Hematopoietic multipotent progenitor cell treated with erythropoietin and hydrocortisone succinate and interleukin-3 and kit ligand, for 4 days (in vitro differentiated cells): Measurements from ENCODE around the gene LKAAEAR1.

Source experiments
- DNase-seq: peaks from one replicate; pipeline ENCODE4 v3.0.0-alpha.2; 2015

Gene LKAAEAR1

GRCh38 chr20:64049878-64050260 is 34.3 kb downstream of the LKAAEAR1 start:
- no peak for DNase-seq

- DNase-seq = peak; percentile 75
Measured at GRCh38 chr20:64049060-64049877, 34.9 kb downstream of the LKAAEAR1 start, which contains the start of gene SOX18. Gene SOX18 (minus strand): TSS chr20:64049639. CDS start chr20:64049516, 123 bp downstream.

GRCh38 chr20:64048402-64049044 is 35.7 kb downstream of the LKAAEAR1 start:
- no peak for DNase-seq

- DNase-seq = no peak
Measured at GRCh38 chr20:64047968-64048401, 36.2 kb downstream of the LKAAEAR1 start.

GRCh38 chr20:64047046-64047389 is 37.2 kb downstream of the LKAAEAR1 start:
- DNase-seq = no peak

GRCh38 chr20:64045346-64046011 is 38.7 kb downstream of the LKAAEAR1 start:
- no peak for DNase-seq

GRCh38 chr20:64044484-64045247 is 39.5 kb downstream of the LKAAEAR1 start:
- DNase-seq = no peak

- no peak for DNase-seq
Measured at GRCh38 chr20:64043768-64044167, 40.4 kb downstream of the LKAAEAR1 start.

- peak; percentile 60 for DNase-seq
Measured at GRCh38 chr20:64042054-64042781, 42.0 kb downstream of the LKAAEAR1 start.

- no peak for DNase-seq
Measured at GRCh38 chr20:64041781-64042053, 42.5 kb downstream of the LKAAEAR1 start.

GRCh38 chr20:64041040-64041780 is 43.0 kb downstream of the LKAAEAR1 start:
- peak; percentile 61 for DNase-seq

- no peak for DNase-seq
Measured at GRCh38 chr20:64040231-64041039, 43.8 kb downstream of the LKAAEAR1 start.

- DNase-seq = no peak
Measured at GRCh38 chr20:64039293-64040160, 44.7 kb downstream of the LKAAEAR1 start.

- DNase-seq = peak; percentile 87
Measured at GRCh38 chr20:64038565-64039292, 45.5 kb downstream of the LKAAEAR1 start.

- DNase-seq = no peak
Measured at GRCh38 chr20:64038224-64038564, 46.0 kb downstream of the LKAAEAR1 start.

GRCh38 chr20:64037498-64038213 is 46.5 kb downstream of the LKAAEAR1 start:
- peak; percentile 49 for DNase-seq

GRCh38 chr20:64037199-64037497 is 47.0 kb downstream of the LKAAEAR1 start:
- no peak for DNase-seq

GRCh38 chr20:64036346-64037198 is 47.6 kb downstream of the LKAAEAR1 start:
- DNase-seq = peak; percentile 51
